ENCODE results near the gene MFSD1. TPM values are rescaled to one million over a fixed set of nuclear protein-coding genes. Genes with fewer than 3 reads are reported as not detected.
A peak's percentile ranks its signal among the peaks of the same experiment; 100 is the strongest.

MFSD1 gene
- total RNA-seq, 4 donors from 2014 or later: 18.6 to 33.5 (median 25.2) TPM

GRCh38 chr3:158768361-158768787 lies 33.5 kb upstream of the MFSD1 start:
- Histone ChIP-seq H3K27me3 (no peaks in the 10 kb centered on the region), H3K9me3 (no peaks in the 10 kb centered on the region), H3K36me3 (no peaks in the 10 kb centered on the region), H3K4me1 (peaks cover 18 to 33% of the 10 kb centered on the region in 2 donors), H3K27ac (peak overlapping the region; percentile 26 to 67 (median 50)), H3K4me3 (peak overlapping the region; percentile 4 to 30 (median 6))
- peak; percentile 26 to 51 for DNase-seq
- in situ Hi-C loops (cut with MboI; ENCODE audit: low sequenced_read_pairs in 4 of 4): no loop called here
- intact Hi-C loops (cut with DNase I; ENCODE audit: low total_unique reads): no loop called here
- no peak for TF ChIP-seq POLR2A (IDR thresholded peaks at IDR 0.05)
- peak; percentile 62 to 70 for ATAC-seq

DNA sequence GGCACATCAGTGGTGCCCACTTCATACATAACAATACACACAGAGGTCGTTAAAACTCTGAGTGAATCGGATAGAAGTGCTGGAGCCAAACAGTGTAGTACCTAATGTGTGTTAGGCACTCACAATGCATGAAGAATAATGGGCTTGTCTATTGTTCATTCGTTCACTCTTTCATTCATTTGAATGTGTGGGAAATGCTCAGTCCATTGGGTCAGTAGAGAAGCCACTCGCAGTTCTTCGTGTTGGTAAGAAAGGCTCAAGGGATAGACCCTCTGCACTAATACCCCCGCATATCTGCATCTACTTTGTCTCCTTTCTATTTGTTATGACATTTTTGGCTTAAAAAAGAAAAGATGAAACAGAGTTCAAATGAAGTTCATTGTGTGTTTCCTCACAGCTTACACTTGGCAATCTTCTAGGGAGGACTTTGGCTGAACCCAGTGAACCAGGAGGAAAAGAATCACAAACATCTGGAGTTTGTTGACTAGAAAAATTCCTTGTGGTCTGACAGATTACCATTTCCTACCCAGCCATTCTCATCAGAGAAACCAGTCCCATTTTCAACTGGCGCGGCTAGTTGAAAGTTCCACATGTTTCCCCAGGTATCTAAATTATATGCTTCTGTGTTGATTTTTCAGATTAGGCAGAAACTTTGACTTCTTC lies 32.8 kb upstream of the MFSD1 start:
- peak overlapping the region; percentile 26 to 67 (median 50) for H3K27ac ChIP-seq
- no peaks in the 10 kb centered on the region for H3K36me3 ChIP-seq
- DNase-seq: peak; percentile 18 to 20
- no peaks in the 10 kb centered on the region for H3K27me3 ChIP-seq
- no peaks in the 10 kb centered on the region for H3K9me3 ChIP-seq
- TF ChIP-seq CTCF (IDR thresholded peaks at IDR 0.05 in 4 of 5, conservative IDR thresholded peaks at IDR 0.05 in 1 of 5) (no peak), POLR2A (IDR thresholded peaks at IDR 0.05) (no peak)
- peaks cover 17 to 31% of the 10 kb centered on the region in 2 donors for H3K4me1 ChIP-seq
- intact Hi-C loops (cut with DNase I; ENCODE audit: low total_unique reads) (no loop called here), in situ Hi-C loops (cut with MboI; ENCODE audit: low sequenced_read_pairs in 4 of 4) (no loop called here)
- H3K4me3 ChIP-seq: peak overlapping the region; percentile 4 to 30 (median 6)
- ATAC-seq: peak; percentile 83 to 87

GRCh38 chr3:158769549-158769948 lies 32.3 kb upstream of the MFSD1 start:
- Histone ChIP-seq H3K9me3 (no peaks in the 10 kb centered on the region), H3K4me1 (peaks cover 17 to 31% of the 10 kb centered on the region in 2 donors), H3K27me3 (no peaks in the 10 kb centered on the region), H3K4me3 (no peak overlapping the region), H3K36me3 (no peaks in the 10 kb centered on the region), H3K27ac (peak overlapping the region; percentile 19 to 67 (median 46))
- DNase-seq (no peak), ATAC-seq (peak in 1 of 2 donors; percentile 17)
- in situ Hi-C loops (cut with MboI; ENCODE audit: low sequenced_read_pairs in 4 of 4): no loop called here
- no peak for TF ChIP-seq CTCF (IDR thresholded peaks at IDR 0.05 in 4 of 5, conservative IDR thresholded peaks at IDR 0.05 in 1 of 5)
- no peak for TF ChIP-seq POLR2A (IDR thresholded peaks at IDR 0.05)
- intact Hi-C loops (cut with DNase I; ENCODE audit: low total_unique reads): no loop called here

DNA sequence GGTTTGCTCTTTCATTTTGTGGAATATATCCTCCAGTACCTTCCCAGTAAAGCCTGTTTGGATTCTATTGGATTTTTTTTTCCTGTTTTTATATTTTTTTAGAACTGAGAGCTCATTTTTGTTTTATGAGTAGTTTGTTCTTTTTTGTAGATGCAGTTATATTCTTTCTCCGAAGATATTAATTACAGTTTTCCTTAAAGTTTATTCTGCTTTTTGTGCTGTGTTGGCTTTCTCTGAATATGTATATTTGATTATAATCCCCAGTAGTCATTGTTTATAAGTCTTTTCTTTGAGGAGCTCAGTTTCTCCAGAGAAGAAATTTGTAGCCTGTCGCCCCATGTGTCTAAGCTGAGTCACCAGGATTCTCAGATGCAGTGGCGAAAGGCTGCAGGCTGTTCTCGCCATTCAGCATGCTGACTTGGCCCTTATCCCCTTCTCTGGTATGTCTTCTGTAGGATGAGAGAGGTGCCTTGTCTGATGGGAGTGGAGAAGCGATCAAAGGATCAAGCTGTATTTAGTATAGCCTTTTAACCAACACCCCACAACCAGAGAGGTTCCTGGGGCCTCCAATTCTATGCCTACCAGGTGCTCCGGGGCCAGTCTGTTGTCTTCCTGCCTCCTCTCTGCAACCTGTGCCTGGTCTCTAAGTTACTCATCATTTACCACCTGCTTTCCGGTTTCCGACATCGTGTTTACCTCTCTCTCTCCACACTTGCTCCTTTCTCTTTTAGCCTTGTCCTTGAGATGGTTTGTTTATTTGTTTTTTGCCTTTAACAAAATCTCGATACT lies 31.7 kb upstream of the MFSD1 start:
- Histone ChIP-seq H3K27ac (peak overlapping the region; percentile 19 to 67 (median 46)), H3K4me3 (no peak overlapping the region), H3K36me3 (no peaks in the 10 kb centered on the region), H3K27me3 (no peaks in the 10 kb centered on the region), H3K4me1 (peaks cover 17 to 31% of the 10 kb centered on the region in 2 donors), H3K9me3 (no peaks in the 10 kb centered on the region)
- ATAC-seq (no peak), DNase-seq (no peak)
- TF ChIP-seq POLR2A (IDR thresholded peaks at IDR 0.05): no peak
- no peak for TF ChIP-seq CTCF (IDR thresholded peaks at IDR 0.05 in 4 of 5, conservative IDR thresholded peaks at IDR 0.05 in 1 of 5)
- in situ Hi-C loops (cut with MboI; ENCODE audit: low sequenced_read_pairs in 4 of 4): no loop called here
- intact Hi-C loops (cut with DNase I; ENCODE audit: low total_unique reads): loop anchor here (5.0 kb wide), 1 partner anchor 43 kb away; no protein-coding TSS in a partner anchor

DNA sequence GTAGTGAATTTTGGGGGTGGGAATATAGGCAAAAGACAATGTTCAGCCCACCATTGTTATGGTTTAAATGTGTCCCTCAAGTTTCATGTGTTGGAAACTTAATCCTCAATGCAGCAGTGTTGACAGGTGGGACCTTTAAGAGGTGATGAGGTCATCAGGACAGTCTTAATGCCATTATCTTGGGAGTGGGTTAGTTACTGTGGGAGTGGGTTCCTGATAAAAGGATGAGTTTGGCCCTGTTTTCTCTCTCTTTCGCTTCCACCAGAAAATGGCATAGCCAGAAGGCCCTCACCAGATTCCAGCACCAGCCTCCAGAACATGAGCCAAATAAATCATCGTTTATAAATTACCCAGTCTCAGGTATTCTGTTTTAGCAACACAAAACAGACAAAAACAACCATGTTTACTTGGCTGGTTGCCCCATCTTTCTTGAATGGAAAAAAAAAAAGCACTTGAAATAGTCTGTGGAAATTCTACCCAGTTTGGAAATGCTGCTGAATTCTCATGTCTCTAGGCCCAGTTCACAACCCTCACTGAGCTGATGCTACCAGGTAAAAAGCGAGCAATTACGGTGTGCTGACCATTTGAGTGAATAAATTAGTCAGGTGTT lies 31.0 kb upstream of the MFSD1 start:
- in situ Hi-C loops (cut with MboI; ENCODE audit: low sequenced_read_pairs in 4 of 4) (no loop called here), intact Hi-C loops (cut with DNase I; ENCODE audit: low total_unique reads) (loop anchor here (5.0 kb wide), 1 partner anchor 44 kb away; no protein-coding TSS in a partner anchor)
- Histone ChIP-seq H3K4me3 (no peak overlapping the region), H3K9me3 (no peaks in the 10 kb centered on the region), H3K27me3 (no peaks in the 10 kb centered on the region), H3K27ac (peak overlapping the region in 1 of 4 donors; percentile 66), H3K36me3 (no peaks in the 10 kb centered on the region), H3K4me1 (peaks cover 17 to 28% of the 10 kb centered on the region in 2 donors)
- TF ChIP-seq CTCF (IDR thresholded peaks at IDR 0.05 in 4 of 5, conservative IDR thresholded peaks at IDR 0.05 in 1 of 5): no peak
- TF ChIP-seq POLR2A (IDR thresholded peaks at IDR 0.05): no peak
- no peak for DNase-seq
- no peak for ATAC-seq
